Measurements from ENCODE around the gene ADCY3.

GRCh38 chr2:24939353-24939752 lies 19.3 kb upstream of the ADCY3 start:
- TF ChIP-seq POLR2A (IDR thresholded peaks at IDR 0.05) (no peak), CTCF (IDR thresholded peaks at IDR 0.05) (no peak)

All from breast epithelium (tissue), 3 donors.